SK-N-SH (cell line): ENCODE measurements around the gene SRRT. TPM values are rescaled to one million over a fixed set of nuclear protein-coding genes. Genes with fewer than 3 reads are reported as not detected.

Experiments
- CTCF ChIA-PET: fragments of 300-600, 350-600 bp; formaldehyde crosslinking; extraction: SDS; loops from one replicate; lab custom pipeline; 2021; lab: Yijun Ruan, JAX
- POLR2A ChIA-PET: fragments of 350-600 bp; sonication (Branson Sonifier 250); formaldehyde crosslinking; extraction: SDS; loops from one replicate; lab custom pipeline; 2020; ENCODE audit warnings: antibody characterized with exemption, inconsistent platforms; lab: Yijun Ruan, JAX
- DNase-seq: peaks from one replicate; pipeline ENCODE4 v3.0.0; 2012
- H2AFZ ChIP-seq: fragments of 200-600 bp; sonication (generic); 2 replicates; pipeline ENCODE4 v1.8.1; 2016; ENCODE audit warnings: antibody characterized with exemption, mild to moderate bottlenecking, low read depth
- H3F3A ChIP-seq: fragments of 200-600 bp; sonication (generic); replicated peaks from 2 replicates; pipeline ENCODE3; 2016; ENCODE audit warnings: antibody characterized with exemption, mild to moderate bottlenecking; ENCODE audit not compliant: insufficient read depth
- H3K27ac ChIP-seq, 2 experiments: fragments of 200-500 bp in 1 of 2; fragments of 200-600 bp in 1 of 2; sonication (Bioruptor generic) in 1 of 2; sonication (generic), shearing (Covaris generic) in 1 of 2; 2 replicates each; pipeline versions ENCODE4 v1.5.1 to v1.6.1; 2014 to 2016; ENCODE audit warnings: low read depth in 2 of 2, inconsistent platforms in 1 of 2, low read length in 1 of 2, mild to moderate bottlenecking in 1 of 2, mixed read lengths in 1 of 2
- H3K27me3 ChIP-seq: fragments of 200-600 bp; sonication (generic), shearing (Covaris generic); 2 replicates; pipeline ENCODE4 v1.6.1; 2016; ENCODE audit warnings: mixed run types; ENCODE audit not compliant: insufficient read depth
- H3K36me3 ChIP-seq, 2 experiments: fragments of 200-500 bp in 1 of 2; fragments of 200-600 bp in 1 of 2; sonication (Bioruptor generic) in 1 of 2; sonication (generic) in 1 of 2; replicated peaks in 1 of 2; 2 replicates each; pipeline versions ENCODE3 to v1.5.1; 2014 to 2016; ENCODE audit warnings: low read length in 1 of 2, mild to moderate bottlenecking in 1 of 2; ENCODE audit not compliant: insufficient read depth in 2 of 2, control insufficient read depth in 1 of 2
- H3K4me1 ChIP-seq, 2 experiments: fragments of 200-500 bp in 1 of 2; fragments of 200-600 bp in 1 of 2; sonication (Bioruptor generic) in 1 of 2; sonication (generic), shearing (Covaris generic) in 1 of 2; 2 replicates each; pipeline versions ENCODE4 v1.5.1 to v1.6.1; 2014 to 2016; ENCODE audit warnings: low read depth in 1 of 2, low read length in 1 of 2, mixed run types in 1 of 2; ENCODE audit not compliant: insufficient read depth in 2 of 2, control insufficient read depth in 1 of 2
- H3K4me2 ChIP-seq: fragments of 200-600 bp; sonication (generic), shearing (Covaris generic); 2 replicates; pipeline ENCODE4 v1.6.1; 2017; ENCODE audit warnings: mixed run types
- H3K4me3 ChIP-seq, 2 experiments: fragments of 200-500 bp in 1 of 2; fragments of 200-600 bp in 1 of 2; sonication (Bioruptor generic) in 1 of 2; sonication (generic), shearing (Covaris generic) in 1 of 2; 2 replicates each; pipeline versions ENCODE4 v1.5.1 to v1.8.1; 2014 to 2016; ENCODE audit warnings: low read depth in 2 of 2, inconsistent platforms in 1 of 2, low read length in 1 of 2, mild to moderate bottlenecking in 1 of 2, mixed read lengths in 1 of 2, moderate library complexity in 1 of 2
- H3K79me2 ChIP-seq: fragments of 200-600 bp; sonication (generic); 2 replicates; pipeline ENCODE4 v1.8.1; 2017; ENCODE audit warnings: mild to moderate bottlenecking; ENCODE audit not compliant: insufficient read depth
- H3K9ac ChIP-seq: fragments of 200-600 bp; sonication (generic); 2 replicates; pipeline ENCODE4 v1.6.1; 2017; ENCODE audit warnings: mixed run types
- H3K9me2 ChIP-seq: fragments of 200-600 bp; sonication (generic); 2 replicates; pipeline ENCODE4 v1.6.1; 2017; ENCODE audit warnings: mixed run types
- H3K9me3 ChIP-seq: fragments of 200-600 bp; sonication (generic); 2 replicates; pipeline ENCODE4 v1.6.1; 2017; ENCODE audit warnings: mixed run types, mild to moderate bottlenecking, moderate library complexity
- H4K20me1 ChIP-seq: fragments of 200-600 bp; sonication (generic); 2 replicates; pipeline ENCODE4 v1.6.1; 2017; ENCODE audit warnings: mild to moderate bottlenecking, mixed run types; ENCODE audit not compliant: insufficient read depth
- CTCF ChIP-seq: fragments of 200-600 bp; sonication (generic); IDR thresholded peaks from 2 replicates; pipeline ENCODE4 v1.6.1; 2017; ENCODE audit warnings: antibody characterized with exemption, mild to moderate bottlenecking, moderate library complexity
- FOXJ3 ChIP-seq: sonication (generic); formaldehyde crosslinking; IDR thresholded peaks from 2 replicates; pipeline ENCODE4 v1.5.1; 2020; ENCODE audit warnings: mild to moderate bottlenecking, missing genetic modification reagents
- GABPA ChIP-seq: IDR thresholded peaks from 2 replicates; pipeline ENCODE4 v1.4.0; 2012; ENCODE audit warnings: low read depth, mild to moderate bottlenecking
- IRF3 ChIP-seq: fragments of 150-350 bp; IDR thresholded peaks from 2 replicates; pipeline ENCODE4 v1.6.1; 2016; ENCODE audit warnings: mild to moderate bottlenecking, low read depth, low read length
- JUND ChIP-seq: IDR thresholded peaks from 2 replicates; pipeline ENCODE4 v1.4.0; 2012
- NFIC ChIP-seq: IDR thresholded peaks from 2 replicates; pipeline ENCODE4 v1.4.0; 2012; ENCODE audit warnings: borderline replicate concordance
- PBX3 ChIP-seq: IDR thresholded peaks from 2 replicates; pipeline ENCODE4; 2012
- POLR2AphosphoS5 ChIP-seq: IDR thresholded peaks from 2 replicates; pipeline ENCODE4 v1.6.1; 2012; ENCODE audit warnings: low read depth, low read length
- RAD21 ChIP-seq: IDR thresholded peaks from 2 replicates; pipeline ENCODE4 v1.6.1; 2012; ENCODE audit warnings: mild to moderate bottlenecking, low read length
- RCOR1 ChIP-seq: fragments of 150-350 bp; IDR thresholded peaks from 2 replicates; pipeline ENCODE4 v1.6.1; 2017; ENCODE audit warnings: antibody characterized with exemption, low read length
- RFX5 ChIP-seq: IDR thresholded peaks from 2 replicates; pipeline ENCODE4 v1.6.1; 2012; ENCODE audit warnings: mild to moderate bottlenecking, improper control_type of control experiment, low read length
- SMC3 ChIP-seq: IDR thresholded peaks from 2 replicates; pipeline ENCODE4 v1.6.1; 2012; ENCODE audit warnings: low read depth, low read length, improper control_type of control experiment
- TAF1 ChIP-seq: IDR thresholded peaks from 2 replicates; pipeline ENCODE4 v1.6.1; 2012; ENCODE audit warnings: low read depth, mild to moderate bottlenecking, low read length, moderate library complexity, borderline replicate concordance
- YY1 ChIP-seq: IDR thresholded peaks from 2 replicates; pipeline ENCODE4 v1.4.0; 2012; ENCODE audit warnings: low read depth, mild to moderate bottlenecking
- WGBS: methylation state at CpG from one replicate; pipeline ENCODE4 v1.1.6; 2017; ENCODE audit warnings: low lambda C conversion rate; 5-methylcytosine and 5-hydroxymethylcytosine counted together
- polyA plus RNA-seq, 3 experiments: library from polyadenylated mRNA; depleted of rRNA; stranded (reverse); fragments of >200 nt; gene quantifications; 2 replicates each; pipeline ENCODE4 v1.2.3, GENCODE V29; 2012

Gene SRRT
- polyA plus RNA-seq, 1 of the 3 experiments (the other 2 are of a cell fraction): 92.7 TPM

- Histone ChIP-seq H3K9me2 (no peaks in the 10 kb centered on the region), H2AFZ (no peak overlapping the region), H3K36me3 (peaks cover 0 to 5% of the 10 kb centered on the region in 2 experiments), H3K9ac (no peak overlapping the region), H3F3A (peaks cover 9% of the 10 kb centered on the region), H3K79me2 (peaks cover 10% of the 10 kb centered on the region), H4K20me1 (no peaks in the 10 kb centered on the region), H3K9me3 (no peaks in the 10 kb centered on the region), H3K4me3 (no peak overlapping the region), H3K4me2 (no peak overlapping the region), H3K27me3 (peaks cover 27% of the 10 kb centered on the region), H3K27ac (no peak overlapping the region), H3K4me1 (peaks cover 7 to 30% of the 10 kb centered on the region in 2 experiments; a peak in 3 of 4 replicates)
- CTCF ChIA-PET: interaction anchor here (1.1 to 3.8 kb wide), 16 partner anchors 7 to 389 kb away, joined by 3 to 69 read pairs (median 12); partner anchors contain the start of genes SLC12A9 and SRRT
- POLR2A ChIA-PET: no interaction called here
- WGBS: 88% methylated on average over 28 of the region's 32 CpGs
- DNase-seq: no peak
- TF ChIP-seq GABPA (no peak), JUND (no peak), FOXJ3 (CRISPR knock-in tag) (no peak), NFIC (no peak), SMC3 (no peak), RCOR1 (no peak), YY1 (no peak), CTCF (no peak), IRF3 (no peak), PBX3 (no peak), RAD21 (no peak), RFX5 (no peak), TAF1 (no peak), POLR2AphosphoS5 (no peak)
Measured at GRCh38 chr7:100893318-100893895, 18.5 kb downstream of the SRRT start.
